GM21717 (cell line): ENCODE measurements around the gene TRABD.

Experiments
- ATAC-seq: cut with Tn5 transposase; IDR thresholded peaks from one replicate; pipeline ENCODE4 v1.9.1; 2021; ENCODE audit warnings: mild to moderate bottlenecking, moderate library complexity; ENCODE audit not compliant: unreplicated experiment

Gene TRABD

DNA sequence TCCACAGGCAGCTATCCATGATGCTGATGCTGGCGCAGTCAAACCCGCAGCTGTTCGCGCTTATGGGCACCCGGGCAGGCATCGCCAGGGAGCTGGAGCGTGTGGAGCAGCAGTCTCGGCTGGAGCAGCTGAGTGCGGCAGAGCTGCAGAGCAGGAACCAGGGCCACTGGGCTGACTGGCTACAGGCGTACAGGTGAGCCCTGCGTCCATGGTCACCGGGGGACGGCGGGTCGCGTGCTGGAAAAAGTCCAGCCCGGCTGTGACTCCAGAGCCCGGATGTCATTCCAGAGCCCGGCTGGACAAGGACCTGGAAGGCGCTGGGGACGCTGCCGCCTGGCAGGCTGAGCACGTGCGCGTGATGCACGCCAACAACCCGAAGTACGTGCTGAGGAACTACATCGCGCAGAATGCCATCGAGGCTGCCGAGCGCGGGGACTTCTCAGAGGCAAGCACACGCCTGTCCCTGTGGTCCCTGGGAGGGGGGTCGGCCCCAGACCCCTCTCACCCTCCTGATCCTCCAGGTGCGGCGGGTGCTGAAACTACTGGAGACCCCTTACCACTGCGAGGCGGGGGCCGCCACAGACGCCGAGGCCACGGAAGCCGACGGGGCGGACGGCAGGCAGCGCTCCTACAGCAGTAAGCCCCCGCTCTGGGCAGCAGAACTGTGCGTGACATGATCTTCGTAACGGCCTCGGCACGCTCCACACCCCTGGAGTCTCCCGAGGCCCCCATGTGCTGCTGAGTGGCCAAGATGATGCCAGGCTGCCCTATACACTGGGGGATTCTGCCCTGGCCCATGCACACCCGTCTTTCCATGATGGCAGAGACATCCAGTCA, 31.2 kb downstream of the TRABD start:
- ATAC-seq = no peak

GRCh38 chr22:50217543-50218152, 31.9 kb downstream of the TRABD start:
- ATAC-seq = no peak

DNA sequence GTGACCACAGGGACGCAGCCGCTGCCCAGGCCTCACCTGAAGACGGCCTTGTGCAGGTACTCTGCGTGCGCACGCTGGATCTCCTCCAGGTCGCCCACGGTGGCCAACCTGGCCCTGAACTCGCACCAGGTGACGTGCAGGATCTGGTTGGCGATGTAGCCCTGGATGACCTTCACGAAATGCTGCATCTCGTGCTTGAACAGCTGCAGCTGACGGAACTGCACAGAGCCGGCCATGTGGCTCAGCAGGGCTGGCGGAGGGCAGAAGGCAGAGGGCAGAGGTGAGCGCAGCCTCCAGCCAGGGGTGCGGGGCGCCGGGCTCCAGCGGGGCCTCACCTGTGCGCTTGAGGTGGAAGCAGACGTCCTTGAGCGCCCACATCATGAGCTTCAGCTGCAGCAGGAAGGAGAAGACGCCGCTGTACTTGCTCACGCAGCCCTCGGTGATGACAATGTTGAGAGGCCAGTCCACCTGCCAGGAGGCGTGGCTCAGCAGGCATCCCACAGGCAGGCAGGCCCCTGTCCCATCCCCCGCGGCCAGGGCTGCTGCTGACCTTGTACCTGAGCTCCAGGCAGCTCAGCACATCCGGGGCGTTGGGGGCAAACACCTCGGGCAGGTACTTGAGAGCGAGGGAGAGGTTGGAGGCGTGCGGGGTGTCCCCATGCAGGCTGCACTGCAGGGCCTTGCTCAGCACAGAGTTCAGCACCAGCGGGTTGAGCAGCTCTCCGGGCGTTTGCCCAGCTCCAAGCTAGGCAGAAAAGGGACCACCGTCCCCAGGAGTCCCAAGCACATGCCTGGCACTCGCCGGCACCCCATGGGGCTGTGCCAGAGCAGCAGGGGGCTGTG, 32.7 kb downstream of the TRABD start:
- ATAC-seq = no peak

DNA sequence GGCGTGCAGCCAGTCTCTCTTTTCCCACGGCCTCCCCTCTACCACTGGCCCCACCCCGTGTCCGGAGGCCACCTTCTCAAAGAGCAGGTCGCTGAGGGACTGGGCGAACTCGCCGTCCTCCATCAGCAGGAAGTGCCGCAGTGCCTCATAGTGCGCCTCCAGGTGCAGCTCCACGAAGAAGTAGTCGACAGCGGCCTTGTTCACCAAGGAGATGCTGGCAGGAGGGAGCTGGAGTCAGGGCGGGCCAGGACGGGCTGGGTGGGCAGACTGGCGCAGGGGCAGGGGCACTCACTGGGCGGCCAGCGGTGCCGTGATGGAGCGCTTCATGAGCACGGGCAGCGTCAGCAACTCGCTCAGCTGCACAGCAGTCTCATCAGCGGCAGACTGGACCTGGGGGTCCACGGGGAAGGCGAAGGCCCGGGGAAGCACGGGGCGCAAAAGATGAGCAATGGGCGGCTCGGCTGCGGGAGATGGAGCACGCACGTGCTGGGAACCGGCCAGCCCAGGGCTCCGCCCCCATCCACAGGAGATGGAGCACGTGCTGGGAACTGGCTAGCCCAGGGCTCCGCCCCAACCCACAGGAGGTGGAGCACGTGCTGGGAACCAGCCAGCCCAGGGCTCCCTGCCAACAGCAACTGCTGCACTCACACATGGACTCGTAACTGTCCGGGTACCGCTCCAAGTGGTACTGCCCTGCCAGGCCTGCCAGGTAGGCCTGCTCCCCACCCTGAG, 33.4 kb downstream of the TRABD start:
- ATAC-seq = no peak

DNA sequence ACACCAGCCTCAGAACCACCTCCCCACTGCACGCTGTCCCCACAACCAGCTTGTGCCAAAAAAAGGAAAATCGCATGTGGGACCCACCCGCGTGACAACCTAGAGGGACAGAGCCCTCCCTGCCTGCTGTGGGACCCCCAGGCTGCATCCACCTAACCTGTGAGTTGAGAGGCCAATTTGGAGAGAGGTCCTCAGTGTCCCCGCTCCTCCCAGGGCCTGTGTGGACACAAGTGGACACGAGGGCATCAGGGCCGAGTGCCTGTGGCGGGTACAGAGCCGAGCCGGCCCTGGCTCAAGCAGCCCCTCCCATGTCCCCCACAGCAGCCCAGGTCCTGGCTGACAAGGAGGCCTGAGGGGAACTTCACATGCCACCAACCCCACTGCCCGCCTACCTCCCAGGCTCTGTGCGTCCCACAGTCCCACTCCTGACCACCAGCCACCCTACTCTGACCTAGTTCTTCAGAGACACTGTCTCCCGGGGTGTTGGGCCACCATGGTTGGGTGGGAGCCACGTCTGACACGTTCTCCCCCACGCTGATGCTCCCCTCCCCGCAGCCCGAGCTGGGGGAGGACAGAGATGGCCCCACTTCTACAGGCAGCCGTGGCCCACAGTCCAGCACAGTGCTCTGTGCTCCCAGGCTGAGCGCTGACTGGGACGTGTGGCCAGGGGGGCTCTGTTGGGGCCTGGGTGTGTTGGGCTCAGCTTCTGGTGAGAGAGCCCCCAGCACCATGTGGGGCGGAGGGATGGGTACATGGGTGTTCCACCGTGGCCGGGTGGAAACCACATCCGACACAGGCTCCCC, 34.3 kb downstream of the TRABD start:
- ATAC-seq = no peak

DNA sequence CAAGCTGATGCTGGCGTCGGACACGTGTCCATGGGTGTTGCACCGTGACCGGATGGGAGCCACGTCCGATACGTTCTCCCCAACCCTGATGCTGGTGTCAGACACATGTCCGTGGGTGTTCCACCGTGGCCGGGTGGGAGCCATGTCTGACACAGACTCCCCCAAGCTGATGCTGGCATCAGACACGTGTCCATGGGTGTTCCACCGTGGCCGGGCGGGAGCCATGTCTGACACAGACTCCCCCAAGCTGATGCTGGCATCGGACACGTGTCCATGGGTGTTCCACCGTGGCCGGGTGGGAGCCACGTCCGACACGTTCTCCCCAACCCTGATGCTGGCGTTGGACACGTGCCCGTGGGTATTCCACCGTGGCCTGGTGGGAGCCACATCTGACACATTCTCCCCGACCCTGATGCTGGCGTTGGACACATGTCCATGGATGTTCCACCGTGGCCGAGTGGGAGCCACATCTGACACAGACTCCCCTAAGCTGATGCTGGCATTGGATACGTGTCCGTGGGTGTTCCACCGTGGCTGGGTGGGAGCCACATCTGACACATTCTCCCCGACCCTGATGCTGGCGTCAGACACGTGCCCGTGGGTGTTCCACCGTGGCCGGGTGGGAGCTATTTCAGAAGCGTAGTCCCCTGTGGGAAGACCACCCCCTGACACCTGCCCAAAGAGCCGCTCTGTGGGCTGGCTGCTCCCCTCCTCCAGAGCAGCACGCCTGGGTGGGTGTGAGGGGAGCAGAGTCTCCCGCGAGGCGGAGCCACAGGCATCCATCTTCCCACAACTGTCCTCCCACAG, 35.1 kb downstream of the TRABD start:
- no peak for ATAC-seq

- no peak for ATAC-seq
These were observed 35.9 kb downstream of the TRABD start for GRCh38 chr22:50221410-50222300.

DNA sequence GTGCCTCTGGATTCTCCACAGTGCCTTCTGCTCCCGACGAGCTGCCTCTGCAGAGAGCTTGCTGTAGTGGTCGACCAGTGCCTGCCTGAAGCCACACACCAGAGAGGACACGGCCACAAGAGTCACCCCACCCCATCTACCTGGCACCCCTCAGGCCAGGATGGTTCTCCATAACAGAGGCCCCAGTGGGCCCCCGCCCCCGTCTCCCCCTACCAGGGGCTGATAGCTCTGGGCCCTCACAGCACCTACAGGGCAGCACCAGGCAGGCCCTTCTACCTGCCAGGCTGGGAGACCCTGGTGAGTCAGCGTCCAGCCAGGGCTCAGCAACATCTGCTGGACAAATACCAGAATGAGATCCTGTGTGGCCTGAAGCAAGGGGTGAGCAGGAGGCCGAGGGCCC, 36.8 kb downstream of the TRABD start:
- ATAC-seq = no peak

GRCh38 chr22:50224071-50224470, 38.4 kb downstream of the TRABD start:
- no peak for ATAC-seq

GRCh38 chr22:50225200-50225969, 39.7 kb downstream of the TRABD start:
- ATAC-seq = no peak

DNA sequence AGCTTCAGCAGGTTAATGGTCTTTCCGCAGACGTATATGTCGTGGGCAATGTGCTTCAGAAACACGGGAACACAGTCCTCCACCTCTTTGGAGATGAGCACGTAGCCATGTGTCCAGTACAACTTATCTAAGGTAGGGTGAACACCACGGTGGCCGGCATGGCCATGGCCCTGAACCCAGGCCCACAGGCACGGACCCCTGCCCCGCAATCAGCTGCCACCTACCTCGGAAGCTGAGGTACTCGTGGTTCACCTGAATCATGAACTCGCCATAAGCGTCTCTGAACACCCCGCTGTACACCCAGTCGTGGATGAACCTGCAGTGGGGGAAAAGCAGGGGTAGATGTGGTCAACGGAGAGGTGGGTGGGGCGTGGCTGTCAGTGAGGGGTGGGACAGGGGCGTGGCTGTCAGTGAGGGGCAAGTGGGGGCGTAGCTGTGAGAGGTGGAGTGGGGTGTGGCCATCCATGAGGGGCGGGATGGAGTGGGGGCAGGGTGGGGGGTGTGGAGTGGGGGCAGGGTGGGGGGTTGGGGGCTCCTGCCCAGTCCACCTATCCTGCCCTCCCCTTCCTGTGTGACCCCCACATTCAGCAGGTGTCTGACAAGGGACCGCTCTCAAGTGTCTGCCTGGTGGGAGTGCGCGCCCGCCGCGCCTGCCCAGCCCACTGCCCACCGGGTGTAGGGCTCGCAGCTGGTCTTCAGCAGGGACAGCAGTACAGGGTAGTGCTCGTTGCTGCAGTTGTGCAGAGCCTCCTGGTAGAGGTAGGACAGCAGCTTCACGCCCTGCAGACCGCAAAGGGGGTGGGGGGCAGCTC, 40.6 kb downstream of the TRABD start:
- no peak for ATAC-seq

DNA sequence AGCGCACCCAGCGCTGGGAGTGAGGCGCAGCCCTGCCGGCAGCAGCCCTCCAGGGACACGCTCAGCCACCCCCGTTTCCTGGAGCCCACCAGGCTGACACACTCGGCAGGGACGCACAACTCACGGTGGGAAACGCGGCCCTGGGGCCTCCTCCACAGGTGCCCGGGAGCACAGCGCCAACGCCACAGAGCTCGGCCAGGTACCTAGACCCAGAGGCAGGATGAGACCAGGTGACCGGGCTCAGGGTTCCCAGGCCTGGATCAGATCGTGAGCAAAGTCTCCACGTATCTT, 41.1 kb downstream of the TRABD start:
- no peak for ATAC-seq

DNA sequence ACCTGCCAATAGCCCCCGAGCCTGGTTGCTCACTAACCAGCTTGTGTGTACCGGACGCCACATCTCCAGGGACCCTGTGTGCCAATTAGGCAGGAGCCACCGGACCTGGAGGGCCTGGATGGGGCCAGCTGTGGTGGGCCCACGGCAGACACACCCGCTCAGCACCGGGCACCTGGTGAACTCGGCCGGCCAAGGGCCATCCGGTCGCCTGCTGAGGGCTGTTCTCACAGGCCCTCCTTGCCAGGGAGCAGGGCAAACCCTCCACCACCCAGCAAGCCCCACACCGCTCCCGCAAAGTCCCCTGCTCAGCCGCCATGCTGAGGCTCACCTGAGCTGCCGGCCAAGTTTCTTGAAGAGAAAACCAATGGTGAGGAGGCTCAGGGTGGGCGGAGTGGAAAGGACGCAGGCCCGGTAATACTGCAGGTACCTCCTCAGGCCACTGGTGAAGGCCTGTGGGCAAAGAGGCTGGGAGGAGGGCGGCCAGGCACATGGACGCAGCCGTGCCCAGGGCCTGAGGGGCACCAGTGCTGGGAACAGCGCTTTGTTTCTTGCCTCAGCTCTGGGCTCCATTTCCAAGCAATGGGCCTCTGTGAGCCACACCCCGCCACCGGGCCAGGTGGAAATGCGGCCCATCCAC, 42.0 kb downstream of the TRABD start:
- no peak for ATAC-seq

- ATAC-seq = no peak
These were observed 42.7 kb downstream of the TRABD start for GRCh38 chr22:50228366-50228765.

DNA sequence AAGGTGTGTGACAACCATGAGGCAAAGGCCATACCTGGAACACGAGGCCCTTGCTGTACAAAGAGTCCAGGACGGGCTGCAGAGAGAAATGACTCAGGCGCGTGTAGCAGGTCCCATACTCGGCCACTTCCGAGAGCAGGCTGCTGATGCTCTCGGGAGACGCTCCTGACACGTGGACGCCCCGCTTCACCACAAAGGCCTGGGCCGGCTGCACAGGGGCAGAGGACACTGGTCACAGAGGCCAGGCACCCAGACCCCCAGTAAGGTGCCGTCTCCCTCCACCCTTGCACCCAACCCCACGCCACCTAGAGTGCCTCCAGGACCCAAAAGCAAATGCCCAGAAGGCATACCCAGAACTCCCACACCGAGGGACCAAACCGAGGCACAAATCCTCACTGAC, 43.7 kb downstream of the TRABD start:
- ATAC-seq = no peak

GRCh38 chr22:50232481-50233151, 46.9 kb downstream of the TRABD start:
- ATAC-seq = no peak
